ENCODE data around the gene ACRV1.

- TF ChIP-seq CTCF (IDR thresholded peaks at IDR 0.05 in 4 of 5, conservative IDR thresholded peaks at IDR 0.05 in 1 of 5) = no peak
- no peak for TF ChIP-seq POLR2A (IDR thresholded peaks at IDR 0.05)
These were observed 16.7 kb downstream of the ACRV1 start for GRCh38 chr11:125663910-125664309.

Measured in gastrocnemius medialis (tissue), 4 donors.